HG03378 (cell line): Measurements from ENCODE around the gene SCIN.
"Not testable (repeated sequence)": the region's sequence is repeated elsewhere in the genome, so short reads cannot be mapped to it uniquely, and the experiment has no call there.

ENCODE experiments used
- ATAC-seq: cut with Tn5 transposase; IDR thresholded peaks from one replicate; pipeline ENCODE4 v1.9.1; 2021; ENCODE audit warnings: mild to moderate bottlenecking, moderate library complexity; ENCODE audit not compliant: unreplicated experiment

The SCIN gene

GRCh38 chr7:12645212-12645611 lies 74.7 kb downstream of the SCIN start:
- not testable (repeated sequence) for ATAC-seq

GRCh38 chr7:12646139-12646538 lies 75.6 kb downstream of the SCIN start:
- no peak for ATAC-seq

GRCh38 chr7:12647364-12648219 lies 77.1 kb downstream of the SCIN start:
- ATAC-seq, result no peak

- ATAC-seq, result no peak
Observed at GRCh38 chr7:12648704-12649261, 78.3 kb downstream of the SCIN start.

- ATAC-seq, result no peak
Observed at GRCh38 chr7:12649348-12649747, 78.8 kb downstream of the SCIN start.

GRCh38 chr7:12650080-12650479 lies 79.6 kb downstream of the SCIN start:
- ATAC-seq, result no peak

- ATAC-seq, result no peak
Observed at GRCh38 chr7:12653110-12653509, 82.6 kb downstream of the SCIN start.

- ATAC-seq, result no peak
Observed at GRCh38 chr7:12653518-12653917, 83.0 kb downstream of the SCIN start.

- no peak for ATAC-seq
Observed at GRCh38 chr7:12655161-12655560, 84.6 kb downstream of the SCIN start.

GRCh38 chr7:12660423-12660822 lies 89.9 kb downstream of the SCIN start:
- ATAC-seq, result not testable (repeated sequence)

GRCh38 chr7:12660986-12661385 lies 90.5 kb downstream of the SCIN start:
- ATAC-seq, result not testable (repeated sequence)

GRCh38 chr7:12661581-12661980 lies 91.1 kb downstream of the SCIN start:
- ATAC-seq, result no peak

GRCh38 chr7:12670000-12670729 lies 99.6 kb downstream of the SCIN start:
- ATAC-seq, result no peak

GRCh38 chr7:12670743-12671520 lies 100.4 kb downstream of the SCIN start:
- ATAC-seq, result no peak

GRCh38 chr7:12673436-12673835 lies 102.9 kb downstream of the SCIN start:
- ATAC-seq, result not testable (repeated sequence)

- no peak for ATAC-seq
Observed at GRCh38 chr7:12674053-12674452, 103.5 kb downstream of the SCIN start.

GRCh38 chr7:12674861-12675260 lies 104.3 kb downstream of the SCIN start:
- no peak for ATAC-seq

GRCh38 chr7:12683678-12684585 lies 113.4 kb downstream of the SCIN start:
- no peak for ATAC-seq

GRCh38 chr7:12684733-12685132 lies 114.2 kb downstream of the SCIN start:
- ATAC-seq, result no peak

GRCh38 chr7:12685550-12685949 lies 115.0 kb downstream of the SCIN start:
- no peak for ATAC-seq
